ENCODE data around the gene TOMM5. TPM values are rescaled to one million over a fixed set of nuclear protein-coding genes. Genes with fewer than 3 reads are reported as not detected.

Gene TOMM5
- total RNA-seq, 3 donors from 2014 or later = 71.9 to 105 (median 72.0) TPM

DNA sequence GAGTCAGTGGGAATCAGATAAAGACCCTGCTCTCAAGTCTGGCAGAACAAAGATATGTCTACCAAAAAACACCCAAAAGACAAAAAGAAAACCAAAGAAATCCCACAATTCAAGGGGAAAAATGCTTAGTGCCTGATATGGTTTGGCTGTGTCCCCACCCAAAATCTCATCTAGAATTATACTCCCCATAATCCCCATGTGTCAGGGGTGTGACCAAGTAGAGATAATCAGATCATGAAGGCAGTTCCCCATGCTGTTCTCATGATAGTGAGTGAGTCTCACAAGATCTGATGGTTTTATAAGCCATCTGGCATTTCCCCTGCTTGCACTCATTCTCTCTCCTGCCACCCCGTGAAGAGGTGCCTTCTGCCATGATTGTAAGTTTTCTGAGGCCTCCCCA, 29.6 kb downstream of the TOMM5 start:
- H3K36me3 ChIP-seq = no peaks in the 10 kb centered on the region
- no peak for DNase-seq (ENCODE audit: low spot score in 2 of 2)

DNA sequence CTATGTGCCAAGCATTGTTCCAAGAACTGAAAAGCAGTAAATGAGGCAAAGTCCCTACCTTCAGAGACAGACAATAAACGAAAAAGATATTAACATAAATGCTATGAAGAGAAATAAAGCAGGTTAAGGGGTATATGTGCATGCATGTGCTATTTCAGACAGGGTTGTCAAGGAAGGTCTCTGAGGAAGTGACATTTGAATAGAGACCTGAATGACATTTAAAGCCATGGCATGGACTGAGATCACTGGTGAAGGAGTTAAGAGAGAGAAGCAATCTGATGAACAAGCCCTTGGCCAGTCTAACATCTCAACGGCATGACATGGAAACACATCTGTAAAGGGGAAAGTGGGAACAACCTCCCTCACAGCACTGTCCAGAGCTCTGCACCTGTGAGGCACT, 30.7 kb downstream of the TOMM5 start:
- DNase-seq (ENCODE audit: low spot score in 2 of 2) = no peak
- H3K27me3 ChIP-seq = no peaks in the 10 kb centered on the region
- intact Hi-C loops (cut with DNase I; ENCODE audit: low total_unique reads) = no loop called here
- no peaks in the 10 kb centered on the region for H3K36me3 ChIP-seq
- TF ChIP-seq, protein P1, sequence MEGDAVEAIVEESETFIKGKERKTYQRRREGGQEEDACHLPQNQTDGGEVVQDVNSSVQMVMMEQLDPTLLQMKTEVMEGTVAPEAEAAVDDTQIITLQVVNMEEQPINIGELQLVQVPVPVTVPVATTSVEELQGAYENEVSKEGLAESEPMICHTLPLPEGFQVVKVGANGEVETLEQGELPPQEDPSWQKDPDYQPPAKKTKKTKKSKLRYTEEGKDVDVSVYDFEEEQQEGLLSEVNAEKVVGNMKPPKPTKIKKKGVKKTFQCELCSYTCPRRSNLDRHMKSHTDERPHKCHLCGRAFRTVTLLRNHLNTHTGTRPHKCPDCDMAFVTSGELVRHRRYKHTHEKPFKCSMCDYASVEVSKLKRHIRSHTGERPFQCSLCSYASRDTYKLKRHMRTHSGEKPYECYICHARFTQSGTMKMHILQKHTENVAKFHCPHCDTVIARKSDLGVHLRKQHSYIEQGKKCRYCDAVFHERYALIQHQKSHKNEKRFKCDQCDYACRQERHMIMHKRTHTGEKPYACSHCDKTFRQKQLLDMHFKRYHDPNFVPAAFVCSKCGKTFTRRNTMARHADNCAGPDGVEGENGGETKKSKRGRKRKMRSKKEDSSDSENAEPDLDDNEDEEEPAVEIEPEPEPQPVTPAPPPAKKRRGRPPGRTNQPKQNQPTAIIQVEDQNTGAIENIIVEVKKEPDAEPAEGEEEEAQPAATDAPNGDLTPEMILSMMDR (IDR thresholded peaks at IDR 0.05) = no peak
- no peak for TF ChIP-seq POLR2A (IDR thresholded peaks at IDR 0.05)
- no peaks in the 10 kb centered on the region for H3K4me1 ChIP-seq
- no peaks in the 10 kb centered on the region for H3K9me3 ChIP-seq
- H3K4me3 ChIP-seq = no peak overlapping the region
- H3K27ac ChIP-seq = no peak overlapping the region

More for the DNA sequence above, 29.6 kb downstream of the TOMM5 start:
- TF ChIP-seq POLR2AphosphoS5 (IDR thresholded peaks at IDR 0.05) = no peak
- no peak for TF ChIP-seq POLR2A (IDR thresholded peaks at IDR 0.05)
- TF ChIP-seq, protein P1 (IDR thresholded peaks at IDR 0.05) = no peak
- no peaks in the 10 kb centered on the region for H3K9me3 ChIP-seq
- H3K27me3 ChIP-seq = no peaks in the 10 kb centered on the region
- no peak overlapping the region for H3K27ac ChIP-seq
- H3K4me3 ChIP-seq = no peak overlapping the region
- intact Hi-C loops (cut with DNase I; ENCODE audit: low total_unique reads) = no loop called here
- H3K4me1 ChIP-seq = no peaks in the 10 kb centered on the region

DNA sequence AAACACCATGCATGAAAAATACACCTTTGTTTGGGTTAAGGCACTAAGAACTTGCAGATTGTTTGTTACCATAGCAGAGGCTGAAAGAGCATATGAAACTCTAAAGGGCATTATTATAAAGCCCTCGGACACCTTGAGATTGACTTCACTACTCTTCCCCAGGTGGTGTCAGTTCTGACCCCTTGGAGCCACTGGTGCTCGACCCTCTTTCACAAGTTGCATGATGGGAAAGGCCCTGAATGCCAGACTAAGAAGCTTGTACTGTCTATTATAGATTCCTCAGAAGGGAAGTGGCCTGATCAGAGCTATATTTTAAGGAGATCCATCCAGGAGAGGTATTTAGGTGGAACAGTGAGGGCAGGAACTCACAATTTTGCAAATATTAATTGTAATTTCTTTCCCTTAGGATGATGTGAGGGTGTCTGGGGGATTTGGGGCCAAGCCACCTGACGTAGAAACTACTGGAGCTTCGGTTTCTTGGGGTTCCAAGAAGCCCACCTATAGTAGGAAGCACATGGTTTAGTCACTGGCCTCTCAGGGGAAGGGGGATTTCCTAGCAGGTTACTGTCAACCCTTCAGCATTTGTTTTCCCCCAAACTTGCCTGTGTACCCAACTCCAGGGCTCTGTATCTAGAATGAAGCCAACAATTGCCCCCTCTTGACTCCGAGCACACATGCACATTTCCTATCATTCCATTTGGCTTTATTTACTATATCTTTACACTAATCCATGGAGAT, 32.4 kb downstream of the TOMM5 start:
- H3K4me3 ChIP-seq = no peak overlapping the region
- no peak for DNase-seq (ENCODE audit: low spot score in 2 of 2)
- H3K27ac ChIP-seq = no peak overlapping the region
- H3K4me1 ChIP-seq = no peaks in the 10 kb centered on the region
- intact Hi-C loops (cut with DNase I; ENCODE audit: low total_unique reads) = no loop called here
- no peaks in the 10 kb centered on the region for H3K36me3 ChIP-seq
- TF ChIP-seq, protein P1 (IDR thresholded peaks at IDR 0.05) = no peak
- TF ChIP-seq POLR2AphosphoS5 (IDR thresholded peaks at IDR 0.05) (no peak), POLR2A (IDR thresholded peaks at IDR 0.05) (no peak)
- H3K27me3 ChIP-seq = no peaks in the 10 kb centered on the region
- no peaks in the 10 kb centered on the region for H3K9me3 ChIP-seq

DNA sequence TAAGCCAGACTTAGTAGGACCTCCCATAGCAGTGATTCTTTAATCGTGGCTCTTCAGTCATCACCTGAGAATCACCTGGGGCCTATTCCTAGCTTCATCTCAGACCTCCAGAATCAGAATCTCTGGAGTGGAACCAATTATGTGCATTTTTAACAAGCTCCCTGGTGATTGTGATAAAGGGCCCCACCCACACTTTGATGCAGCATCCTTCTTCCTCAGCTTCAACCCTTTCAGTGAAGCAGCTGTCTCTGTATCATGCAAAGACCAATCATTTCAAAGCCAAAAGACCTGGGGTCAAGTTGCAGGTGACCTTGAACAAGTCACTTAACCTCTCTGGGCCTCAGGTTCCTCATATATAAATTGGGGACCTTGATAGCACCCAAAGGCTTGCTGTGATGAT, 33.3 kb downstream of the TOMM5 start:
- no peak overlapping the region for H3K4me3 ChIP-seq
- TF ChIP-seq POLR2AphosphoS5 (IDR thresholded peaks at IDR 0.05) = no peak
- intact Hi-C loops (cut with DNase I; ENCODE audit: low total_unique reads) = no loop called here

DNA sequence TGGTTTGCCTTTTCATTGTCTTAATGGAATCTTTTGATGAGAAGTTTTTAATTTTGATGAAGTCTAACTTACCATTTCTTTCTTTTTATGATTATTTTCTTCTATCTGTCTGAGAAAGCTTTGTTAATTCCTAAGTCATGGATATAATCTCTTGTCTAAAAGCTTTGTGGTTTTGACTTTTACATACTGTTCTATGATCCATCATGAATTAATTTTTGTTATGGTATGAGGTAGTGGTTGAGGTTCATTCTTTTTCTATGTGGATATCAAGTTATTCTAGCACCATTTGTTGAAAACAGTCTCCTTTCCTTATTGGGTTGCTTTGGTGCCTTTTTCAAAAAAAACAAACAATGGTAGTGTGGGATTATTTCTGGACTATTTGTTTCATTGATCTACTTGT, 36.6 kb downstream of the TOMM5 start:
- H3K4me3 ChIP-seq = no peak overlapping the region
- DNase-seq (ENCODE audit: low spot score in 2 of 2) = no peak
- H3K9me3 ChIP-seq = no peaks in the 10 kb centered on the region
- H3K4me1 ChIP-seq = no peaks in the 10 kb centered on the region
- no peaks in the 10 kb centered on the region for H3K27me3 ChIP-seq
- intact Hi-C loops (cut with DNase I; ENCODE audit: low total_unique reads) = no loop called here
- no peak overlapping the region for H3K27ac ChIP-seq
- TF ChIP-seq POLR2A (IDR thresholded peaks at IDR 0.05) = no peak
- TF ChIP-seq POLR2AphosphoS5 (IDR thresholded peaks at IDR 0.05) = no peak
- TF ChIP-seq, protein P1 (IDR thresholded peaks at IDR 0.05) = no peak
- H3K36me3 ChIP-seq = no peaks in the 10 kb centered on the region

More for the DNA sequence above, 33.3 kb downstream of the TOMM5 start:
- no peak for DNase-seq (ENCODE audit: low spot score in 2 of 2)
- no peak overlapping the region for H3K27ac ChIP-seq
- no peaks in the 10 kb centered on the region for H3K4me1 ChIP-seq
- no peaks in the 10 kb centered on the region for H3K36me3 ChIP-seq
- H3K27me3 ChIP-seq = no peaks in the 10 kb centered on the region
- no peaks in the 10 kb centered on the region for H3K9me3 ChIP-seq
